Subcutaneous adipose tissue (tissue), 4 donors: ENCODE measurements around the gene PPP2R3B. TPM values are rescaled to one million over a fixed set of nuclear protein-coding genes. Genes with fewer than 3 reads are reported as not detected.

Experiments
- total RNA-seq, 4 donors: library from RNA; depleted of rRNA; stranded (reverse); fragments of >200 nt; gene quantifications; one replicate each; pipeline ENCODE4 v1.1.0, GENCODE V29; 2016
- TF ChIP-seq, protein P1 (sequence below): fragments of 450-650 bp; IDR thresholded peaks from one replicate; pipeline ENCODE4 v1.5.1; 2016; ENCODE audit warnings: low read depth, mild to moderate bottlenecking, control low read depth, antibody characterized with exemption, moderate library complexity

Gene PPP2R3B
- total RNA-seq, 4 donors from 2014 or later, result 5.9 to 23.2 (median 8.3) TPM

DNA sequence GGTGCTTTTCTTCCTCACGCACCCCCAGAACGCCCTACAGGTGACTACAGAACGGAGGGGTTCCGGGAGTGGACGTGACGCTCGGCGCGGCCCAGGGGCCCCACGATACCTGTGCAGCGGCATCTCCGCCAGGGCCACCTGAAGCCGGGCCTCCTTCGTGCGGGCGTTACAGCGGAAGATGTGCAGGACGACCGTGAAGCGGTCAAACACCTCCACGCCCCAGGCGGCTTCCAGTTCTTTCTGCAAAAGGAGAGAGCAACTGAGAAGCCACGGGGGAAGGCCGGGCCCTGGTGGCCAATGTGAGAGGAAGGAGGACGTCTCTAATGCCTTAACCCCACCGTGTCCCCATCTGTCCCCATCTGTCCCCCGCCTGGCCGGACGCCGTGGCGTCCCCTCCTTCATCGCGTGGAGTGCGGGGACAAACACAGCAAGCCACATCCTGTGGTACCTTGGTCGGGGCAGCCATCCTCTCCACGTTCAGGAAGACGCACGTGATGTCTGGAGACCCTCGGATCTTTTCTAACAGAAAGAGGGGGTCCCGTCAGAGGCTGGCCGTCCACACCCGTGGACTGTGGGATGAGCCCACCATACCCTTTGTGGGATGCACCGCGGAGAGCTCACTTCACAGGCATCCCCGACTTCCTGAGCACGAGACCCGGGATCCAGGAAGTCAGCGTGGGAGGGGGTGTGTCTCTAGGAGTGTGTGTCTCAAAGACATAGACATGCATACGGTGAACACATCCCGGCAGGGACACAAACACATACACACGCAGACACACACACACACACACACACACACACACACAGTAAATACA lies 71.7 kb downstream of the PPP2R3B start:
- TF ChIP-seq, protein P1, sequence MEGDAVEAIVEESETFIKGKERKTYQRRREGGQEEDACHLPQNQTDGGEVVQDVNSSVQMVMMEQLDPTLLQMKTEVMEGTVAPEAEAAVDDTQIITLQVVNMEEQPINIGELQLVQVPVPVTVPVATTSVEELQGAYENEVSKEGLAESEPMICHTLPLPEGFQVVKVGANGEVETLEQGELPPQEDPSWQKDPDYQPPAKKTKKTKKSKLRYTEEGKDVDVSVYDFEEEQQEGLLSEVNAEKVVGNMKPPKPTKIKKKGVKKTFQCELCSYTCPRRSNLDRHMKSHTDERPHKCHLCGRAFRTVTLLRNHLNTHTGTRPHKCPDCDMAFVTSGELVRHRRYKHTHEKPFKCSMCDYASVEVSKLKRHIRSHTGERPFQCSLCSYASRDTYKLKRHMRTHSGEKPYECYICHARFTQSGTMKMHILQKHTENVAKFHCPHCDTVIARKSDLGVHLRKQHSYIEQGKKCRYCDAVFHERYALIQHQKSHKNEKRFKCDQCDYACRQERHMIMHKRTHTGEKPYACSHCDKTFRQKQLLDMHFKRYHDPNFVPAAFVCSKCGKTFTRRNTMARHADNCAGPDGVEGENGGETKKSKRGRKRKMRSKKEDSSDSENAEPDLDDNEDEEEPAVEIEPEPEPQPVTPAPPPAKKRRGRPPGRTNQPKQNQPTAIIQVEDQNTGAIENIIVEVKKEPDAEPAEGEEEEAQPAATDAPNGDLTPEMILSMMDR, result no peak

DNA sequence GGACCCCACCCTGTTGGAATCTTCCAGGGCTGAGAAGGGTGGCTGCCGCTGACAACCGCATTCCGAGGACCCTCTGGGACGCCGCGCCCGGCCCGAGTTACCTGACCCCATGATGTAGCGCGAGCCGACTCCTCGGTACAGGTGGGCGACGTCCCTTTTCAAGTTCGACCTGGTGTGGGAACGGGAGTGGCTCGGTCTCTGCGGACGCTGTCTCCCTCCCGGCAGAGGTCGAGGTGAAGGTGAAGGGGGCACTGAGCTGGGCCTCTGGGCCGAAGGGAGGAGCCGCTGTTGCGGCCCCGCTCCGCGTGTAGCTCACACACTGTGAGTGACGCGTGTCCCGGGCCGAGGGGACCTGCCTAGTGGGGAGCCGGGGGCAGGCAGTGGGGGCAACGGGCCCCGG lies 72.7 kb downstream of the PPP2R3B start:
- TF ChIP-seq, protein P1, result no peak

- TF ChIP-seq, protein P1, result no peak
Measured at GRCh38 chrX:313546-313945, 73.2 kb downstream of the PPP2R3B start.

GRCh38 chrX:312621-313331 lies 73.9 kb downstream of the PPP2R3B start:
- TF ChIP-seq, protein P1, result no peak

DNA sequence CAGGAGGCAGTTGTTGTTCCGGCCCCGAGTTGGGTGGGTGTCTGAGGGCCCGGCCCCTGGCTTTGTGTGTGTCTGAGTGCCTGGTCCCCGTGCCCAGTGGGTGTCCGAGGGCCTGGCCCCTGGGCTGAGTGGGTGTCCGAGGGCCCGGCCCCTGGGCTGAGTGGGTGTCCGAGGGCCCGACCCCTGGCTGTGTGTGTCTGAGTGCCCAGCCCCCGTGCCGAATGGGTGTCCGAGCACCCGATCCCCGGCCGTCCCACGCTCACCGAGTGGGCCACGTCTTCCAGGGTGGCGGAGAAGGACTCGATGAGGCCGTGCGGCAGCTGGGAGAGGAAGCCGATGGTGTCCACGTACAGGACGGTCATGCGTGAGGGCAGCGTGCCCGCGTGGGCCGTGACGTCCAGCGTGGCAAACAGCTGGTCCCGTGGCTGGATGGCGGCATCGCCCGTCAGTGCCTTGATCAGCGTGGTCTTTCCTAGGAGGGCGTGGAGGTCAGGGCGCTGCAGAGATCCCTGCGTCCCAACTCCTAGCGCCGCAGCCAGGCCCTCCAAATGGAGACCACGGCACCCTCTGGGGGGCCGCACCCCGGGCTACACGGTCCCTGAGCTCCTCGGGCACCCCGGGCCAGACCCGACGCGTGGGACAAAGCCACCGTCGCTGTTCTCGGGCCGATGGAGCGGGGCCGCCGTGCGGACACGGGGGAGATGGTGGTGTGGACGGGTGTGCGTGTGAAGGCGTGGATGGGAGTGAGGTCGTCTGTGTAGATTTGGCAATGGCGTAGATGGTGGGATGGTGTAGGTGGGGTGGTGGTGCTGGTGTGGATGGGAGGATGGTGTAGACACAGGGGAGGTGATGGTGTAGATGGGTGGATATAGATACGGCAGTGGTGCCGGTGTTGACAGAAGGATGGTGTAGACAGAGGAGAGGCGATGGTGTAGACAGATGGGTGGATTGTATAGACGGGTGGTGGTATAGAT lies 75.3 kb downstream of the PPP2R3B start:
- TF ChIP-seq, protein P1, result no peak

DNA sequence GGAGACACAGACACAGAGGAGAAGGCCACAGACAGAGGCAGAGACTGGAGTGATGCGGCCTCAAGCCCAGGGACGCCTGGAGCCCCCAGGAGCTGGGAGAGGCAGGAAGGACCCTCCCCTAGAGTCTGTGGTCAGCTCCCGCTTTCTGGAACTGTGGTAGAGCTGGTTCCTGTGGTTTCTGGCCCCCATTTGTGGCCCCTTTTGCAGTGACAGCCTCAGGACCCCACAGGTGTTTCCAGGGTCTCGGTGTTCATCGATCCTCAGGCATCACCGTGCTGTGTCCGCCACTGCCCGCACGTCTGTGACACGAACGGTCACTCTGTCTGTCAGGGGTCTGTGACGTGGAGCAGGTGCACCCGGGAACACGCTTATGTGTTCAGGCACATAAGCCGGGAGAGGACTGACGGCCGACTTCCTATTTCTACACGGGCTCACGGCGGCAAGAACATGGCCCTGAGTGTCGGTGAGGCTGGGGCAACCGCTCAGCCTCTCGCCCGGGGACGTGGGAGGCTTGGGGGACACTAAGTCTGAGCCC lies 76.0 kb downstream of the PPP2R3B start:
- TF ChIP-seq, protein P1, result no peak
